HEK293 (cell line): ENCODE measurements around the gene GRB2.

Experiments used
- CTCF ChIA-PET: fragments of 350-600 bp; formaldehyde crosslinking; extraction: SDS; loops from one replicate; lab custom pipeline; 2021; ENCODE audit warnings: antibody characterized with exemption; lab: Yijun Ruan, JAX
- POLR2A ChIA-PET: fragments of 300-600 bp; formaldehyde crosslinking; extraction: SDS; loops from one replicate; lab custom pipeline; 2020; ENCODE audit warnings: antibody characterized with exemption, inconsistent platforms; lab: Yijun Ruan, JAX
- H3K27ac ChIP-seq: fragments of 200-500 bp; sonication (Bioruptor generic); 2 replicates; pipeline ENCODE4 v1.5.1; 2014; ENCODE audit warnings: low read depth, low read length, control low read depth, inconsistent platforms; ENCODE audit errors: extremely low read depth
- H3K36me3 ChIP-seq, 2 experiments: fragments of 200-500 bp in 1 of 2; sonication (Bioruptor generic) in 1 of 2; 1 replicate in 1 of 2; 2 replicates in 1 of 2; pipeline ENCODE4 v1.5.1; 2014 to 2017; ENCODE audit warnings: inconsistent platforms in 2 of 2, low read length in 2 of 2; ENCODE audit not compliant: control insufficient read depth in 2 of 2, insufficient read depth in 1 of 2
- H3K4me1 ChIP-seq: fragments of 200-500 bp; sonication (Bioruptor generic); 2 replicates; pipeline ENCODE4 v1.5.1; 2014; ENCODE audit warnings: mild to moderate bottlenecking, low read length, inconsistent platforms; ENCODE audit not compliant: control insufficient read depth, insufficient read depth
- H3K4me3 ChIP-seq: 2 replicates; pipeline ENCODE4 v1.5.1; 2011; ENCODE audit warnings: low read depth, mild to moderate bottlenecking, control low read depth, low read length, moderate library complexity
- H3K9me3 ChIP-seq: fragments of 200-500 bp; sonication (Bioruptor generic); 2 replicates; pipeline ENCODE4 v1.5.1; 2014; ENCODE audit warnings: low read depth, low read length, inconsistent platforms; ENCODE audit not compliant: control insufficient read depth, insufficient read depth
- GFI1B ChIP-seq: fragments of 450-650 bp; formaldehyde crosslinking; IDR thresholded peaks from 2 replicates; pipeline ENCODE4 v1.5.1; 2016; ENCODE audit warnings: missing biosample characterization, missing genetic modification characterization
- HOXC10 ChIP-seq: sonication (generic); formaldehyde crosslinking; IDR thresholded peaks from 2 replicates; pipeline ENCODE4 v1.8.1; 2023; ENCODE audit warnings: mild to moderate bottlenecking, missing genetic modification reagents
- IKZF3 ChIP-seq: fragments of 450-650 bp; IDR thresholded peaks from 2 replicates; pipeline ENCODE4 v1.5.0; 2018; ENCODE audit warnings: missing biosample characterization, mild to moderate bottlenecking, missing genetic modification characterization, moderate library complexity
- MYNN ChIP-seq: fragments of 450-650 bp; formaldehyde crosslinking; IDR thresholded peaks from 2 replicates; pipeline ENCODE4 v1.5.1; 2016; ENCODE audit warnings: missing biosample characterization, missing genetic modification characterization, borderline replicate concordance
- SALL2 ChIP-seq: fragments of 450-650 bp; formaldehyde crosslinking; IDR thresholded peaks from 2 replicates; pipeline ENCODE4 v1.5.0; 2017; ENCODE audit warnings: missing biosample characterization, mild to moderate bottlenecking, missing genetic modification characterization, borderline replicate concordance
- ZBTB21 ChIP-seq: fragments of 450-650 bp; formaldehyde crosslinking; IDR thresholded peaks from 2 replicates; pipeline ENCODE4 v1.5.1; 2017; ENCODE audit warnings: missing biosample characterization, missing genetic modification characterization
- ZEB2 ChIP-seq: fragments of 450-650 bp; formaldehyde crosslinking; IDR thresholded peaks from 2 replicates; pipeline ENCODE4 v1.5.1; 2016; ENCODE audit warnings: missing biosample characterization, missing genetic modification characterization
- ZFHX2 ChIP-seq: fragments of 450-650 bp; formaldehyde crosslinking; conservative IDR thresholded peaks from 2 replicates; pipeline ENCODE4 v1.5.1; 2016; ENCODE audit warnings: missing biosample characterization, missing genetic modification characterization
- ZFP37 ChIP-seq: fragments of 450-650 bp; formaldehyde crosslinking; IDR thresholded peaks from 2 replicates; pipeline ENCODE4 v1.5.1; 2016; ENCODE audit warnings: missing biosample characterization, missing genetic modification characterization
- ZNF114 ChIP-seq: fragments of 450-650 bp; formaldehyde crosslinking; IDR thresholded peaks from 2 replicates; pipeline ENCODE4 v1.5.0; 2017; ENCODE audit warnings: missing biosample characterization, missing genetic modification characterization
- ZNF132 ChIP-seq: fragments of 450-650 bp; formaldehyde crosslinking; IDR thresholded peaks from 2 replicates; pipeline ENCODE4 v1.5.1; 2017; ENCODE audit warnings: missing biosample characterization, missing genetic modification characterization, borderline replicate concordance
- ZNF175 ChIP-seq: fragments of 450-650 bp; formaldehyde crosslinking; IDR thresholded peaks from 2 replicates; pipeline ENCODE4 v1.5.1; 2016; ENCODE audit warnings: missing biosample characterization, missing genetic modification characterization
- ZNF239 ChIP-seq: fragments of 450-650 bp; formaldehyde crosslinking; IDR thresholded peaks from 2 replicates; pipeline ENCODE4 v1.5.1; 2016; ENCODE audit warnings: missing biosample characterization, missing genetic modification characterization
- ZNF24 ChIP-seq: fragments of 450-650 bp; formaldehyde crosslinking; IDR thresholded peaks from 2 replicates; pipeline ENCODE4 v1.5.1; 2016; ENCODE audit warnings: missing biosample characterization, missing genetic modification characterization
- ZNF324 ChIP-seq: fragments of 450-650 bp; formaldehyde crosslinking; IDR thresholded peaks from 2 replicates; pipeline ENCODE4 v1.5.1; 2016; ENCODE audit warnings: missing biosample characterization, missing genetic modification characterization
- ZNF416 ChIP-seq: fragments of 450-650 bp; formaldehyde crosslinking; IDR thresholded peaks from 2 replicates; pipeline ENCODE4 v1.5.1; 2016; ENCODE audit warnings: missing biosample characterization, missing genetic modification characterization
- ZNF426 ChIP-seq: fragments of 450-650 bp; formaldehyde crosslinking; IDR thresholded peaks from 2 replicates; pipeline ENCODE4 v1.5.1; 2017; ENCODE audit warnings: missing biosample characterization, missing genetic modification characterization, mild to moderate bottlenecking, inconsistent platforms, moderate library complexity
- ZNF658 ChIP-seq: fragments of 450-650 bp; formaldehyde crosslinking; IDR thresholded peaks from 2 replicates; pipeline ENCODE4; 2016; ENCODE audit warnings: missing biosample characterization, missing genetic modification characterization
- ZNF677 ChIP-seq: fragments of 450-650 bp; IDR thresholded peaks from 2 replicates; pipeline ENCODE4 v1.5.0; 2018; ENCODE audit warnings: missing biosample characterization, mild to moderate bottlenecking, missing genetic modification characterization, moderate library complexity
- TF ChIP-seq, protein P1 (sequence below): fragments of 450-650 bp; formaldehyde crosslinking; IDR thresholded peaks from 2 replicates; pipeline ENCODE4 v1.5.1; 2016; ENCODE audit warnings: missing biosample characterization, missing genetic modification characterization
- TF ChIP-seq, protein P2 (sequence below): fragments of 450-650 bp; IDR thresholded peaks from 2 replicates; pipeline ENCODE4 v1.5.1; 2018; ENCODE audit warnings: missing biosample characterization, missing genetic modification characterization
- TF ChIP-seq, protein P3 (sequence below): fragments of 450-650 bp; formaldehyde crosslinking; IDR thresholded peaks from 2 replicates; pipeline ENCODE4 v1.5.1; 2017; ENCODE audit warnings: missing biosample characterization, missing genetic modification characterization
- TF ChIP-seq, protein P4 (sequence below): fragments of 450-650 bp; formaldehyde crosslinking; IDR thresholded peaks from 2 replicates; pipeline ENCODE4 v1.5.1; 2017; ENCODE audit warnings: missing biosample characterization, missing genetic modification characterization
- TF ChIP-seq, protein P5 (sequence below): fragments of 450-650 bp; formaldehyde crosslinking; IDR thresholded peaks from 2 replicates; pipeline ENCODE4 v1.5.1; 2016; ENCODE audit warnings: missing biosample characterization, missing genetic modification characterization
- TF ChIP-seq, protein P6 (sequence below): fragments of 450-650 bp; formaldehyde crosslinking; IDR thresholded peaks from 2 replicates; pipeline ENCODE4 v1.5.1; 2016; ENCODE audit warnings: missing biosample characterization, missing genetic modification characterization
- TF ChIP-seq, protein P7 (sequence below): fragments of 450-650 bp; formaldehyde crosslinking; IDR thresholded peaks from 2 replicates; pipeline ENCODE4 v1.5.1; 2017; ENCODE audit warnings: missing biosample characterization, missing genetic modification characterization

GRB2 gene

DNA sequence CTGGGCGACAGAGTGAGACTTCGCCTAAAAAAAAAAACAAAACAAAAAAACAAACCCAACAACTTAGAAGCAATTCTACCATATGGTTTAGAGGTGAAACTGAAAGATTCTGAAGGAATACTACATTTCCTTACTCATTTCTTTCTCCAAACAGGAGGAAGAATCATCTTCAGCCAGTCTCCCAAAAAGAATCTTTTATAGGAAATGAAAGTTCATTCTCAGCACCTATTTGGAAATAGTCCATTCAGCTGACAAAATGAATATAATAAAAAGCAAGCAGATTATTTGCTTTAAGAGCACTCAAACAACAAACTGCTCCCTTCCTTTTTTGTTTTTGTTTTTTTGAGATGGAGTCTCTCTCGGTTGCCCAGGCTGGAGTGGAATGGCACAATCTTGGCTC lies 17.7 kb downstream of the GRB2 start (continued):
- TF ChIP-seq ZNF175 (tag by site-specific recombination) (no peak), ZNF426 (tag by site-specific recombination) (no peak), ZNF324 (tag by site-specific recombination) (no peak), ZFHX2 (tag by site-specific recombination) (no peak), SALL2 (tag by site-specific recombination) (no peak), ZNF132 (no peak), ZNF114 (no peak), ZNF239 (tag by site-specific recombination) (no peak)
- TF ChIP-seq, all 188 proteins: peak for 0

DNA sequence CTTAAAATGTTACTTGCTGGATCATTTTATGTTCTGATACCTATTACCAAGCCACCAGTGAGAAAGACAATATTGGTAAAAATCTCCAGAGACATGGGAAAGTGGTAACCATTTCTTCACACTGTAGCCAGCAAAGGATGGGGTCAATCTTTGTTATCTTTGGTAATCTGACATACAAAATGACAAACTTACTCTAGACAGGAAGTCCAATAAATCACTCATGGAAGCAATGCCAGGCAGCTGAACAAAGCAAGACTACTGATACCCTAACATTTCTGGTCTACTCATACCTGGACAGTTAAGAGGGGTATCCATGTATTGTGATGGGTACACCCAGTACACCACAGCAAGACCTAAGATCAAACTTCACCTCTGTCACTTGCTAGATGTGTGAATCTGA lies 19.0 kb downstream of the GRB2 start:
- Histone ChIP-seq H3K4me1 (peaks cover 21% of the 10 kb centered on the region), H3K36me3 (peaks cover 11 to 16% of the 10 kb centered on the region in 2 experiments; a peak in 2 of 3 replicates), H3K4me3 (no peak overlapping the region), H3K27ac (no peak overlapping the region), H3K9me3 (no peaks in the 10 kb centered on the region)
- ChIA-PET POLR2A (interaction anchor here (0.8 to 1.3 kb wide), 3 partner anchors 12 to 63 kb away, joined by 3 to 12 read pairs (median 9); partner anchors contain the start of gene GRB2), CTCF (interaction anchor here (0.6 kb wide), 1 partner anchor 18 kb away, joined by 6 read pairs; no protein-coding TSS in a partner anchor)
- no peak for TF ChIP-seq ZFP37 (tag by site-specific recombination)
- no peak for TF ChIP-seq ZEB2 (tag by site-specific recombination)
- TF ChIP-seq, protein P1, sequence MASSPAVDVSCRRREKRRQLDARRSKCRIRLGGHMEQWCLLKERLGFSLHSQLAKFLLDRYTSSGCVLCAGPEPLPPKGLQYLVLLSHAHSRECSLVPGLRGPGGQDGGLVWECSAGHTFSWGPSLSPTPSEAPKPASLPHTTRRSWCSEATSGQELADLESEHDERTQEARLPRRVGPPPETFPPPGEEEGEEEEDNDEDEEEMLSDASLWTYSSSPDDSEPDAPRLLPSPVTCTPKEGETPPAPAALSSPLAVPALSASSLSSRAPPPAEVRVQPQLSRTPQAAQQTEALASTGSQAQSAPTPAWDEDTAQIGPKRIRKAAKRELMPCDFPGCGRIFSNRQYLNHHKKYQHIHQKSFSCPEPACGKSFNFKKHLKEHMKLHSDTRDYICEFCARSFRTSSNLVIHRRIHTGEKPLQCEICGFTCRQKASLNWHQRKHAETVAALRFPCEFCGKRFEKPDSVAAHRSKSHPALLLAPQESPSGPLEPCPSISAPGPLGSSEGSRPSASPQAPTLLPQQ, result no peak
- TF ChIP-seq, protein P2, sequence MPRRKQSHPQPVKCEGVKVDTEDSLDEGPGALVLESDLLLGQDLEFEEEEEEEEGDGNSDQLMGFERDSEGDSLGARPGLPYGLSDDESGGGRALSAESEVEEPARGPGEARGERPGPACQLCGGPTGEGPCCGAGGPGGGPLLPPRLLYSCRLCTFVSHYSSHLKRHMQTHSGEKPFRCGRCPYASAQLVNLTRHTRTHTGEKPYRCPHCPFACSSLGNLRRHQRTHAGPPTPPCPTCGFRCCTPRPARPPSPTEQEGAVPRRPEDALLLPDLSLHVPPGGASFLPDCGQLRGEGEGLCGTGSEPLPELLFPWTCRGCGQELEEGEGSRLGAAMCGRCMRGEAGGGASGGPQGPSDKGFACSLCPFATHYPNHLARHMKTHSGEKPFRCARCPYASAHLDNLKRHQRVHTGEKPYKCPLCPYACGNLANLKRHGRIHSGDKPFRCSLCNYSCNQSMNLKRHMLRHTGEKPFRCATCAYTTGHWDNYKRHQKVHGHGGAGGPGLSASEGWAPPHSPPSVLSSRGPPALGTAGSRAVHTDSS (tag by site-specific recombination), result no peak
- TF ChIP-seq MYNN (tag by site-specific recombination), result no peak
- TF ChIP-seq IKZF3, result no peak
- TF ChIP-seq ZNF658 (tag by site-specific recombination), result no peak
- TF ChIP-seq, protein P3, sequence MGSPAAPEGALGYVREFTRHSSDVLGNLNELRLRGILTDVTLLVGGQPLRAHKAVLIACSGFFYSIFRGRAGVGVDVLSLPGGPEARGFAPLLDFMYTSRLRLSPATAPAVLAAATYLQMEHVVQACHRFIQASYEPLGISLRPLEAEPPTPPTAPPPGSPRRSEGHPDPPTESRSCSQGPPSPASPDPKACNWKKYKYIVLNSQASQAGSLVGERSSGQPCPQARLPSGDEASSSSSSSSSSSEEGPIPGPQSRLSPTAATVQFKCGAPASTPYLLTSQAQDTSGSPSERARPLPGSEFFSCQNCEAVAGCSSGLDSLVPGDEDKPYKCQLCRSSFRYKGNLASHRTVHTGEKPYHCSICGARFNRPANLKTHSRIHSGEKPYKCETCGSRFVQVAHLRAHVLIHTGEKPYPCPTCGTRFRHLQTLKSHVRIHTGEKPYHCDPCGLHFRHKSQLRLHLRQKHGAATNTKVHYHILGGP (tag by site-specific recombination), result no peak
- TF ChIP-seq ZNF416 (tag by site-specific recombination), result no peak
- TF ChIP-seq, protein P4, sequence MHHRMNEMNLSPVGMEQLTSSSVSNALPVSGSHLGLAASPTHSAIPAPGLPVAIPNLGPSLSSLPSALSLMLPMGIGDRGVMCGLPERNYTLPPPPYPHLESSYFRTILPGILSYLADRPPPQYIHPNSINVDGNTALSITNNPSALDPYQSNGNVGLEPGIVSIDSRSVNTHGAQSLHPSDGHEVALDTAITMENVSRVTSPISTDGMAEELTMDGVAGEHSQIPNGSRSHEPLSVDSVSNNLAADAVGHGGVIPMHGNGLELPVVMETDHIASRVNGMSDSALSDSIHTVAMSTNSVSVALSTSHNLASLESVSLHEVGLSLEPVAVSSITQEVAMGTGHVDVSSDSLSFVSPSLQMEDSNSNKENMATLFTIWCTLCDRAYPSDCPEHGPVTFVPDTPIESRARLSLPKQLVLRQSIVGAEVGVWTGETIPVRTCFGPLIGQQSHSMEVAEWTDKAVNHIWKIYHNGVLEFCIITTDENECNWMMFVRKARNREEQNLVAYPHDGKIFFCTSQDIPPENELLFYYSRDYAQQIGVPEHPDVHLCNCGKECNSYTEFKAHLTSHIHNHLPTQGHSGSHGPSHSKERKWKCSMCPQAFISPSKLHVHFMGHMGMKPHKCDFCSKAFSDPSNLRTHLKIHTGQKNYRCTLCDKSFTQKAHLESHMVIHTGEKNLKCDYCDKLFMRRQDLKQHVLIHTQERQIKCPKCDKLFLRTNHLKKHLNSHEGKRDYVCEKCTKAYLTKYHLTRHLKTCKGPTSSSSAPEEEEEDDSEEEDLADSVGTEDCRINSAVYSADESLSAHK (tag by site-specific recombination), result no peak
- TF ChIP-seq GFI1B (tag by site-specific recombination), result no peak
- TF ChIP-seq, protein P5, sequence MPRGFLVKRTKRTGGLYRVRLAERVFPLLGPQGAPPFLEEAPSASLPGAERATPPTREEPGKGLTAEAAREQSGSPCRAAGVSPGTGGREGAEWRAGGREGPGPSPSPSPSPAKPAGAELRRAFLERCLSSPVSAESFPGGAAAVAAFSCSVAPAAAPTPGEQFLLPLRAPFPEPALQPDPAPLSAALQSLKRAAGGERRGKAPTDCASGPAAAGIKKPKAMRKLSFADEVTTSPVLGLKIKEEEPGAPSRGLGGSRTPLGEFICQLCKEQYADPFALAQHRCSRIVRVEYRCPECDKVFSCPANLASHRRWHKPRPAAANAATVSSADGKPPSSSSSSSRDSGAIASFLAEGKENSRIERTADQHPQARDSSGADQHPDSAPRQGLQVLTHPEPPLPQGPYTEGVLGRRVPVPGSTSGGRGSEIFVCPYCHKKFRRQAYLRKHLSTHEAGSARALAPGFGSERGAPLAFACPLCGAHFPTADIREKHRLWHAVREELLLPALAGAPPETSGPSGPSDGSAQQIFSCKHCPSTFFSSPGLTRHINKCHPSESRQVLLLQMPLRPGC, result no peak
- TF ChIP-seq, protein P6, sequence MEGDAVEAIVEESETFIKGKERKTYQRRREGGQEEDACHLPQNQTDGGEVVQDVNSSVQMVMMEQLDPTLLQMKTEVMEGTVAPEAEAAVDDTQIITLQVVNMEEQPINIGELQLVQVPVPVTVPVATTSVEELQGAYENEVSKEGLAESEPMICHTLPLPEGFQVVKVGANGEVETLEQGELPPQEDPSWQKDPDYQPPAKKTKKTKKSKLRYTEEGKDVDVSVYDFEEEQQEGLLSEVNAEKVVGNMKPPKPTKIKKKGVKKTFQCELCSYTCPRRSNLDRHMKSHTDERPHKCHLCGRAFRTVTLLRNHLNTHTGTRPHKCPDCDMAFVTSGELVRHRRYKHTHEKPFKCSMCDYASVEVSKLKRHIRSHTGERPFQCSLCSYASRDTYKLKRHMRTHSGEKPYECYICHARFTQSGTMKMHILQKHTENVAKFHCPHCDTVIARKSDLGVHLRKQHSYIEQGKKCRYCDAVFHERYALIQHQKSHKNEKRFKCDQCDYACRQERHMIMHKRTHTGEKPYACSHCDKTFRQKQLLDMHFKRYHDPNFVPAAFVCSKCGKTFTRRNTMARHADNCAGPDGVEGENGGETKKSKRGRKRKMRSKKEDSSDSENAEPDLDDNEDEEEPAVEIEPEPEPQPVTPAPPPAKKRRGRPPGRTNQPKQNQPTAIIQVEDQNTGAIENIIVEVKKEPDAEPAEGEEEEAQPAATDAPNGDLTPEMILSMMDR (tag by site-specific recombination), result no peak
- TF ChIP-seq HOXC10, result no peak
- TF ChIP-seq ZNF24, result no peak
- TF ChIP-seq, protein P7, sequence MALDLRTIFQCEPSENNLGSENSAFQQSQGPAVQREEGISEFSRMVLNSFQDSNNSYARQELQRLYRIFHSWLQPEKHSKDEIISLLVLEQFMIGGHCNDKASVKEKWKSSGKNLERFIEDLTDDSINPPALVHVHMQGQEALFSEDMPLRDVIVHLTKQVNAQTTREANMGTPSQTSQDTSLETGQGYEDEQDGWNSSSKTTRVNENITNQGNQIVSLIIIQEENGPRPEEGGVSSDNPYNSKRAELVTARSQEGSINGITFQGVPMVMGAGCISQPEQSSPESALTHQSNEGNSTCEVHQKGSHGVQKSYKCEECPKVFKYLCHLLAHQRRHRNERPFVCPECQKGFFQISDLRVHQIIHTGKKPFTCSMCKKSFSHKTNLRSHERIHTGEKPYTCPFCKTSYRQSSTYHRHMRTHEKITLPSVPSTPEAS, result no peak
- no peak for TF ChIP-seq ZBTB21 (tag by site-specific recombination)
- no peak for TF ChIP-seq ZNF677 (tag by site-specific recombination)
